Measurements from ENCODE around the gene PEX5L. TPM values are rescaled to one million over a fixed set of nuclear protein-coding genes. Genes with fewer than 3 reads are reported as not detected.

Gene PEX5L
- total RNA-seq, 1 donor, result under 0.01 TPM

DNA sequence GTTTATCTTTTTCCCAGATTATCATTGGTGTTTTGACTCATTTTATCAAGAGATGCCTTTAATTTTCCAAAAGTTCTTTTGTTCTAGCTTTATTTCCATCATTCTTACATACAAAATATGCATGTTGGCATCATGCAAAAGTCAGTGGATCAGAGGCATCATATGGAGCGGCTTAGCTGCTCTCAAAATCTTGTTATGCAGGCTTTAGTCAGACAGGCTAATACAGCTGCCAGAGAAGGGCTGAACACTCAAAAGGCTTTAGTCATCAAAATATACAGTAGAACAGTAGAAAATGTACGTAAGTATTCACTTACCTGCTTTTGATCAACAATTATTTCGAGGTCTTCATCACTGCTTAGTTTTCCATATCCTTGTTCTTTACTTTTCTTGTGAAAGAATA lies 65.5 kb downstream of the PEX5L start:
- TF ChIP-seq, protein P1, sequence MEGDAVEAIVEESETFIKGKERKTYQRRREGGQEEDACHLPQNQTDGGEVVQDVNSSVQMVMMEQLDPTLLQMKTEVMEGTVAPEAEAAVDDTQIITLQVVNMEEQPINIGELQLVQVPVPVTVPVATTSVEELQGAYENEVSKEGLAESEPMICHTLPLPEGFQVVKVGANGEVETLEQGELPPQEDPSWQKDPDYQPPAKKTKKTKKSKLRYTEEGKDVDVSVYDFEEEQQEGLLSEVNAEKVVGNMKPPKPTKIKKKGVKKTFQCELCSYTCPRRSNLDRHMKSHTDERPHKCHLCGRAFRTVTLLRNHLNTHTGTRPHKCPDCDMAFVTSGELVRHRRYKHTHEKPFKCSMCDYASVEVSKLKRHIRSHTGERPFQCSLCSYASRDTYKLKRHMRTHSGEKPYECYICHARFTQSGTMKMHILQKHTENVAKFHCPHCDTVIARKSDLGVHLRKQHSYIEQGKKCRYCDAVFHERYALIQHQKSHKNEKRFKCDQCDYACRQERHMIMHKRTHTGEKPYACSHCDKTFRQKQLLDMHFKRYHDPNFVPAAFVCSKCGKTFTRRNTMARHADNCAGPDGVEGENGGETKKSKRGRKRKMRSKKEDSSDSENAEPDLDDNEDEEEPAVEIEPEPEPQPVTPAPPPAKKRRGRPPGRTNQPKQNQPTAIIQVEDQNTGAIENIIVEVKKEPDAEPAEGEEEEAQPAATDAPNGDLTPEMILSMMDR (IDR thresholded peaks at IDR 0.05; ENCODE audit: insufficient read depth, low read depth, low read length), result no peak
- DNase-seq (ENCODE audit: low read depth), result no peak
- H3K4me3 ChIP-seq (ENCODE audit: low read depth, low read length), result no peak overlapping the region

- no peak for DNase-seq (ENCODE audit: low read depth)
- H3K4me3 ChIP-seq (ENCODE audit: low read depth, low read length), result no peak overlapping the region
- TF ChIP-seq, protein P1 (IDR thresholded peaks at IDR 0.05; ENCODE audit: insufficient read depth, low read depth, low read length), result no peak
Observed at GRCh38 chr3:179970746-179971145, 66.0 kb downstream of the PEX5L start.

DNA sequence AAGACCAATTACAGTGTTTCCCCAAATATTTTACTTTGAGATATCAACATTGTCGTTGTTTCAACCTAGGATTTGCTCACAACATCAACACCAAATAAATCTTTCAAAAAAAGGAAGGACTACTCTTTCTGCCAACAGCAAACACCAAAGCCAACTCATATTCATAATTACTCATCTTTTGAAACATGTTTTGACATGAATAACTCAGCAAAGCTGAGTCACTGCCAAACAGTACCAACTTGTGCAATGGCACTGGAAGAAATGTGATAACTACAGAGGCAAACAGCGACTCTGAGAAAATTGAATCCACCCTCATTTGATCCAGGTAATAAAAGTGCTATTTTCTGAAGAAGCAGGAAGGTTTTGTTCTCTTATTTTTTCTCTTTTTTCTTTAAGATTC lies 67.2 kb downstream of the PEX5L start:
- no peak overlapping the region for H3K4me3 ChIP-seq (ENCODE audit: low read depth, low read length)
- TF ChIP-seq, protein P1 (IDR thresholded peaks at IDR 0.05; ENCODE audit: insufficient read depth, low read depth, low read length), result no peak
- DNase-seq (ENCODE audit: low read depth), result no peak

DNA sequence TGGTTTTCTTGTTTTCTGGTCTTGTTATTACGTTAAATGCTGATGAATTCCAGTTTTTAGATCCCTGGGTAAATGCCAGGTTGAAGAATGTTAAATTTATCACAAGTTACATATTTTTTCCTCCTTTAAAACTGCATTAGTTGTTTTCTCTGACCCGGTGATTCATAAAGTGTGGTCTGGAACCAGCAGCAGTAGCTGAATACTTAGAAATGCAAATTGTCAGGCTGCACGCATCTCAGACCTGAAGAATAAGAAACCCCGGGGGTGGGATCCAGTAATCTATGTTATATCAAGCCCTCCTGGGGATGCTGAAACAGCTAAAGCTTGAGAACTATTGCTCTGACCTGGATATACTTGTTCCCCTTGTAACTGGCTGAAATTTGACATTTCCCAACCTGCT lies 69.1 kb downstream of the PEX5L start:
- no peak overlapping the region for H3K4me3 ChIP-seq (ENCODE audit: low read depth, low read length)
- DNase-seq (ENCODE audit: low read depth), result peak; percentile 4
- TF ChIP-seq, protein P1 (IDR thresholded peaks at IDR 0.05; ENCODE audit: insufficient read depth, low read depth, low read length), result no peak

DNA sequence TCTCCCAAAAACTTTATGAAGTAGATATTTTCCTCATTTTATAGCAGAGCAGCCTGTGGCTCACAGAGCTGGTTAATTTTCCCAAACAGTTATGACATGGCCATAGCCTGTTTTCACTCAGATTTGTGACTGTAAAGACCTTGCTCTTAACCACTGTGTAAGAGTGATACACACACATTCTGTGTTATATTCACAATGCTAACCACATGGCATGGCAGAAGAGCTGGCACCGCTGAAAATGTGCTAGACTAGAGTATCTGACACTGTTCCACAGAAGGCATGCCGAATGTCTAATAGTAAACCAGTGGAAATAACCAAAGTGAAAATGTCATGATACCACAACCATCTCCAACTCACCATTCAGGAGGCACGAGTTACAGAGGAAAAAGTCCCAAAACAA lies 71.8 kb downstream of the PEX5L start:
- TF ChIP-seq, protein P1 (IDR thresholded peaks at IDR 0.05; ENCODE audit: insufficient read depth, low read depth, low read length), result no peak
- no peak for DNase-seq (ENCODE audit: low read depth)
- H3K4me3 ChIP-seq (ENCODE audit: low read depth, low read length), result no peak overlapping the region

DNA sequence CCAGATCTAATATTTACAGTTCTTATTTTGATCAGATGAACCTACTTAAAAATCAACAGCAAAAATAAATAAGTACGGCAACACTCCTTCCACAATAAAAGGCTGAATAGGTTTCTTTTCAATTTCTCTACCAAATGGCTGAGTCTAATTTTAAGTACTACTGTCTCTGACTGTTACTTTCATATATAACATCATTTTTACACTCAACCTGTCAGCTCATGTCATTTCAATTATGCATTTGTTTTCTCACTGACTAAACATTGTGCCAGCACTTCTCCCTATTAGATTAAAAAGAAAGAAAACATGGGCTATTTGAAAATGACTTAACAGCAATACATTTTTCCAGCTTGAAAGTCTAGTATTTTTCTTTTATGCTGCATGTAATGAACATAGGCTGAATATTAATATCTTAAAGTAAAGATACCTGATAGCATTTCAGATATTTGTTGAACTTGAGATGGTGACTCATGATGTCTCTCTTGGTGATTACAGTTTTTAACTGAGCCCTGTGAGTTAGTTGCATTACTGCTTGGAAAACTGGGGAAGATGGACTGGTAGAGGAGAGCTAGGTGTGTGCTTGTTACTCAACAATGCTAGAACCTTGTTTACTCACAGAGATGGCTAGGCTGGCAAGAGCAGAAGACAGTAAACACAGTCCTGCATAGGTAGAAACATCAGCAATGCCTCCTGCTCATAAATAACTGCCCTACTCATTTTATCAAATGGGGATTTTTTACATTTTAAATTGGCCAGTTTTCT lies 73.9 kb downstream of the PEX5L start:
- no peak overlapping the region for H3K4me3 ChIP-seq (ENCODE audit: low read depth, low read length)
- TF ChIP-seq, protein P1 (IDR thresholded peaks at IDR 0.05; ENCODE audit: insufficient read depth, low read depth, low read length), result no peak
- no peak for DNase-seq (ENCODE audit: low read depth)

GRCh38 chr3:179961703-179962078 lies 75.0 kb downstream of the PEX5L start:
- H3K4me3 ChIP-seq (ENCODE audit: low read depth, low read length), result no peak overlapping the region
- TF ChIP-seq, protein P1 (IDR thresholded peaks at IDR 0.05; ENCODE audit: insufficient read depth, low read depth, low read length), result no peak
- DNase-seq (ENCODE audit: low read depth), result no peak
